Uterus (tissue), 4 donors: ENCODE results near the gene SH3BP2. TPM values are rescaled to one million over a fixed set of nuclear protein-coding genes. Genes with fewer than 3 reads are reported as not detected.

Experiments used
- DNase-seq, 2 donors: peaks; one replicate each; pipeline ENCODE4 v3.0.0-alpha.2; 2019 to 2020
- H3K27ac ChIP-seq, 2 donors: fragments of 200-600 bp; sonication (generic); 1 replicate in 1 of 2; 2 replicates in 1 of 2; pipeline ENCODE4 v1.5.1; 2016 to 2018
- H3K27me3 ChIP-seq, 2 donors: fragments of 200-600 bp; sonication (generic); one replicate each; pipeline ENCODE4 v1.5.1; 2018 to 2019; ENCODE audit warnings: control low read depth in 1 of 2
- H3K36me3 ChIP-seq, 2 donors: fragments of 200-600 bp; sonication (generic); one replicate each; pipeline ENCODE4 v1.5.1; 2019; ENCODE audit warnings: control low read depth in 1 of 2
- H3K4me1 ChIP-seq, 2 donors: fragments of 200-600 bp; sonication (generic); one replicate each; pipeline ENCODE4 v1.5.1; 2018 to 2019; ENCODE audit warnings: control low read depth in 1 of 2
- H3K4me3 ChIP-seq, 2 donors: fragments of 200-600 bp; sonication (generic); 1 replicate in 1 of 2; 2 replicates in 1 of 2; pipeline ENCODE4 v1.5.1; 2018 to 2019; ENCODE audit warnings: mild to moderate bottlenecking in 1 of 2
- H3K9me3 ChIP-seq, 2 donors: fragments of 200-600 bp; sonication (generic); one replicate each; pipeline ENCODE4 v1.5.1; 2019; ENCODE audit warnings: control low read depth in 1 of 2
- CTCF ChIP-seq, 4 experiments: fragments of 200-600 bp in 2 of 4; fragments of 450-650 bp in 2 of 4; sonication (generic) in 2 of 4; IDR thresholded peaks; one replicate each; pipeline ENCODE4 v1.5.1; 2016 to 2019; ENCODE audit warnings: antibody characterized with exemption in 4 of 4, mild to moderate bottlenecking in 2 of 4, moderate library complexity in 1 of 4
- POLR2A ChIP-seq, 2 donors: fragments of 450-650 bp; IDR thresholded peaks; one replicate each; pipeline ENCODE4 v1.6.1; 2016; ENCODE audit warnings: antibody characterized with exemption in 2 of 2, mild to moderate bottlenecking in 1 of 2, moderate library complexity in 1 of 2
- intact Hi-C: fragments of 100-400 bp; cut with DNase I; formaldehyde crosslinking; loops from one replicate; pipeline ENCODE4 v1.15.1; 2023; ENCODE audit warnings: low total_unique reads
- total RNA-seq, 4 donors: library from RNA; depleted of rRNA in 3 of 4; stranded (reverse); fragments of >200 nt in 3 of 4; gene quantifications; one replicate each; pipeline versions ENCODE4 v1.1.0 to v1.2.4, GENCODE V29; 2014 to 2023
- donor health status: DM: yes; HTN: yes; CAD: no.

SH3BP2 gene
- total RNA-seq, 4 donors from 2014 or later: 6.4 to 50.0 (median 29.3) TPM

- Histone ChIP-seq H3K4me1 (peaks cover 9 to 13% of the 10 kb centered on the region in 2 donors), H3K27me3 (no peaks in the 10 kb centered on the region), H3K9me3 (no peaks in the 10 kb centered on the region), H3K4me3 (no peak overlapping the region), H3K36me3 (no peaks in the 10 kb centered on the region), H3K27ac (peak overlapping the region in 1 of 2 donors; percentile 5)
- DNase-seq: no peak
- no peak for TF ChIP-seq CTCF (IDR thresholded peaks at IDR 0.05)
- TF ChIP-seq POLR2A (IDR thresholded peaks at IDR 0.05): no peak
- intact Hi-C loops: no loop called here
Observed at GRCh38 chr4:2849267-2850152, 56.6 kb downstream of the SH3BP2 start.

GRCh38 chr4:2850966-2851798 is 58.3 kb downstream of the SH3BP2 start:
- peaks cover 1 to 17% of the 10 kb centered on the region in 2 donors for H3K4me1 ChIP-seq
- H3K9me3 ChIP-seq: no peaks in the 10 kb centered on the region
- H3K27ac ChIP-seq: no peak overlapping the region
- no peak for DNase-seq
- H3K36me3 ChIP-seq: no peaks in the 10 kb centered on the region
- no peak overlapping the region for H3K4me3 ChIP-seq
- TF ChIP-seq CTCF (IDR thresholded peaks at IDR 0.05): no peak
- no peak for TF ChIP-seq POLR2A (IDR thresholded peaks at IDR 0.05)
- intact Hi-C loops: no loop called here
- H3K27me3 ChIP-seq: no peaks in the 10 kb centered on the region

- intact Hi-C loops: no loop called here
- Histone ChIP-seq H3K9me3 (no peaks in the 10 kb centered on the region), H3K27me3 (no peaks in the 10 kb centered on the region), H3K4me3 (no peak overlapping the region), H3K36me3 (no peaks in the 10 kb centered on the region), H3K27ac (peak overlapping the region in 1 of 2 donors; percentile 34), H3K4me1 (peaks cover 0 to 17% of the 10 kb centered on the region in 2 donors)
- no peak for DNase-seq
- TF ChIP-seq CTCF (IDR thresholded peaks at IDR 0.05): no peak
- TF ChIP-seq POLR2A (IDR thresholded peaks at IDR 0.05): no peak
Observed at GRCh38 chr4:2852481-2852921, 59.6 kb downstream of the SH3BP2 start.

GRCh38 chr4:2855584-2855983 is 62.7 kb downstream of the SH3BP2 start:
- TF ChIP-seq CTCF (IDR thresholded peaks at IDR 0.05) (no peak), POLR2A (IDR thresholded peaks at IDR 0.05) (no peak)
- Histone ChIP-seq H3K27me3 (no peaks in the 10 kb centered on the region), H3K4me3 (no peak overlapping the region), H3K36me3 (no peaks in the 10 kb centered on the region), H3K9me3 (no peaks in the 10 kb centered on the region), H3K27ac (peak overlapping the region in 1 of 2 donors; percentile 22), H3K4me1 (peaks cover 13 to 17% of the 10 kb centered on the region in 2 donors)
- intact Hi-C loops: no loop called here
- DNase-seq: no peak
